Omental fat pad (tissue), 4 donors: ENCODE data around the gene STARD3. TPM values are rescaled to one million over a fixed set of nuclear protein-coding genes. Genes with fewer than 3 reads are reported as not detected.

ENCODE experiments used
- ATAC-seq: fragments of 150-250 bp; one replicate; pipeline ENCODE4 v1.9.1; 2016; ENCODE audit warnings: mild to moderate bottlenecking, moderate library complexity; ENCODE audit not compliant: low FRiP score
- DNase-seq: peaks from one replicate; pipeline ENCODE4 v3.0.0-alpha.2; 2019; ENCODE audit warnings: low spot score
- CTCF ChIP-seq, 3 donors: fragments of 450-650 bp; IDR thresholded peaks; one replicate each; pipeline ENCODE4 v1.5.1; 2016 to 2017; ENCODE audit warnings: antibody characterized with exemption in 3 of 3, mild to moderate bottlenecking in 3 of 3, moderate library complexity in 2 of 3
- total RNA-seq, 4 donors: library from RNA; depleted of rRNA; stranded (reverse); fragments of >200 nt; gene quantifications; one replicate each; pipeline ENCODE4 v1.1.0, GENCODE V29; 2016

STARD3 gene
- total RNA-seq, 4 donors from 2014 or later: 24.9 to 75.5 (median 36.5) TPM

- DNase-seq: no peak
- ATAC-seq: no peak
- no peak for TF ChIP-seq CTCF (IDR thresholded peaks at IDR 0.05)
Observed at GRCh38 chr17:39703913-39704312, 67.0 kb downstream of the STARD3 start.

GRCh38 chr17:39704821-39705551 is 68.0 kb downstream of the STARD3 start:
- ATAC-seq (no peak), DNase-seq (no peak)
- TF ChIP-seq CTCF (IDR thresholded peaks at IDR 0.05): no peak

- TF ChIP-seq CTCF (IDR thresholded peaks at IDR 0.05): no peak
Observed at GRCh38 chr17:39705786-39706348, 68.9 kb downstream of the STARD3 start.

DNA sequence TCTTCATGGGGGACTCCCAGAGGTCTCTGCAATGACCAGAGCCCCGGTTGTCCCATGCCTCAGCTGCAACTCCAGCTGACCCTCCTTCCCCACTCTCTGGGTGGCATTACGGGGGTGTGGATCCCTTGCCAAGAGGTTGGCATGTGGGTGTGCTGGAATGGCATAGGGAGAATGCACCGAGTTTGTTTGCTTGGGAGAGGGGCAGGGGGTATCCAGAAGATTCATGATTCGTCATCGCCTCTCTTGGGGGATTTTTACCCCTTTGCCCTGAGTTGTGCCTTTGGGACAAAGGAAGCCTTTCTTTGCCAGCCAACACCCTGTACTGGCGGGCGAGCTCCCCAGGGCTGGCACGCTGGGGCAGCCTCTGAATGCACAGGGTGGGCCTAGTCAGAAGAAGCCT is 69.4 kb downstream of the STARD3 start:
- DNase-seq (no peak), ATAC-seq (no peak)
- TF ChIP-seq CTCF (IDR thresholded peaks at IDR 0.05): no peak

More at GRCh38 chr17:39705786-39706348, 68.9 kb downstream of the STARD3 start:
- ATAC-seq (peak; percentile 49), DNase-seq (no peak)

- no peak for ATAC-seq
- TF ChIP-seq CTCF (IDR thresholded peaks at IDR 0.05): no peak
- DNase-seq: no peak
Observed at GRCh38 chr17:39706921-39707337, 70.0 kb downstream of the STARD3 start.

GRCh38 chr17:39709319-39709997 is 72.5 kb downstream of the STARD3 start:
- DNase-seq: no peak
- no peak for TF ChIP-seq CTCF (IDR thresholded peaks at IDR 0.05)
- ATAC-seq: no peak
